GM12878 (cell line): ENCODE results near the gene KIRREL3. TPM values are rescaled to one million over a fixed set of nuclear protein-coding genes. Genes with fewer than 3 reads are reported as not detected.

Experiments used
- ATAC-seq: fragments of 200-7000 bp; cut with Tn5 transposase; 3 replicates; pipeline ENCODE4 v1.9.1; 2020; ENCODE audit warnings: mild to moderate bottlenecking, moderate library complexity
- BruUV-seq: library from RNA; stranded (reverse); fragments of 400-500 nt; replicated peaks from 2 replicates; lab custom pipeline; 2021; lab: Mats Ljungman, UMichigan
- CTCF ChIA-PET: fragments of 300-600 bp; sonication (Branson Sonifier 250); formaldehyde crosslinking; extraction: SDS; loops from one replicate; lab custom pipeline; 2021; ENCODE audit warnings: inconsistent platforms; lab: Yijun Ruan, JAX
- POLR2A ChIA-PET: fragments of 350-600 bp; formaldehyde crosslinking; extraction: SDS; loops from one replicate; lab custom pipeline; 2021; ENCODE audit warnings: inconsistent platforms; lab: Charles Lee
- RAD21 ChIA-PET: fragments of 300-600 bp; sonication (Branson Sonifier 250); formaldehyde crosslinking; loops from one replicate; lab custom pipeline; 2023; ENCODE audit warnings: antibody characterized with exemption; ENCODE audit not compliant: unreplicated experiment; lab: Charles Lee
- SMC1A ChIA-PET: fragments of 300-600 bp; sonication (Branson Sonifier 250); formaldehyde crosslinking; loops from one replicate; lab custom pipeline; 2023; ENCODE audit not compliant: unreplicated experiment, uncharacterized antibody; lab: Charles Lee
- DNase-seq: peaks from one replicate; pipeline ENCODE4 v3.0.0-alpha.2; 2011; ENCODE audit warnings: low read depth, low spot score
- FAIRE-seq: peaks from 3 replicates; lab custom pipeline; 2011; peaks lifted over from hg19 to GRCh38; lab: Jason Lieb, UNC
- H2AFZ ChIP-seq: 2 replicates; pipeline ENCODE4 v1.6.0; 2011; ENCODE audit warnings: low read depth, low read length, control low read depth; ENCODE audit not compliant: control insufficient read depth
- H3K27ac ChIP-seq: 2 replicates; pipeline ENCODE4 v1.5.1; 2011; ENCODE audit warnings: control low read depth; ENCODE audit not compliant: control insufficient read depth, insufficient read depth
- H3K27me3 ChIP-seq, 2 experiments: replicated peaks in 1 of 2; 2 replicates each; pipeline versions ENCODE4 v1.6.0 to v1.6.1; 2011; ENCODE audit warnings: low read length in 1 of 2; ENCODE audit not compliant: control insufficient read depth in 2 of 2, insufficient read depth in 2 of 2
- H3K36me3 ChIP-seq, 2 experiments: 2 replicates each; pipeline ENCODE4 v1.5.1; 2011; ENCODE audit warnings: low read length in 1 of 2; ENCODE audit not compliant: control insufficient read depth in 2 of 2, insufficient read depth in 2 of 2
- H3K4me1 ChIP-seq: 2 replicates; pipeline ENCODE4 v1.6.1; 2011; ENCODE audit warnings: mild to moderate bottlenecking, low read length, moderate library complexity, mixed read lengths; ENCODE audit not compliant: control insufficient read depth, insufficient read depth
- H3K4me2 ChIP-seq: 2 replicates; pipeline ENCODE4 v1.6.0; 2011; ENCODE audit warnings: control low read depth; ENCODE audit not compliant: control insufficient read depth, insufficient read depth
- H3K4me3 ChIP-seq: fragments of 200-600 bp; sonication (generic); 2 replicates; pipeline ENCODE4 v1.5.1; 2016
- H3K79me2 ChIP-seq: 2 replicates; pipeline ENCODE4 v1.6.0; 2011; ENCODE audit warnings: low read length; ENCODE audit not compliant: control insufficient read depth, insufficient read depth
- H3K9ac ChIP-seq: 2 replicates; pipeline ENCODE4 v1.8.0; 2011; ENCODE audit warnings: low read length, control low read depth, mixed read lengths; ENCODE audit not compliant: control insufficient read depth, insufficient read depth
- H3K9me3 ChIP-seq: replicated peaks from 3 replicates; pipeline ENCODE4 v1.5.1; 2011; ENCODE audit warnings: mild to moderate bottlenecking, low read length; ENCODE audit not compliant: control insufficient read depth, insufficient read depth
- H4K20me1 ChIP-seq: 2 replicates; pipeline ENCODE4 v1.6.0; 2011; ENCODE audit not compliant: control insufficient read depth, insufficient read depth
- BHLHE40 ChIP-seq, 2 experiments: fragments of 450-650 bp in 1 of 2; IDR thresholded peaks; 2 replicates each; pipeline ENCODE4 v1.6.1; 2011 to 2017; ENCODE audit warnings: low read depth in 2 of 2, borderline replicate concordance in 1 of 2, improper control_type of control experiment in 1 of 2, low read length in 1 of 2, mild to moderate bottlenecking in 1 of 2
- BRCA1 ChIP-seq: IDR thresholded peaks from 2 replicates; pipeline ENCODE4 v1.6.1; 2011; ENCODE audit warnings: low read depth, low read length, improper control_type of control experiment
- CHD1 ChIP-seq: IDR thresholded peaks from 2 replicates; pipeline ENCODE4 v1.6.1; 2012; ENCODE audit warnings: low read depth, low read length, improper control_type of control experiment
- CREM ChIP-seq: IDR thresholded peaks from 2 replicates; pipeline ENCODE4 v1.6.1; 2014; ENCODE audit warnings: antibody characterized with exemption, low read depth
- EED ChIP-seq: sonication (generic); IDR thresholded peaks from 2 replicates; pipeline ENCODE4 v1.6.1; 2016; ENCODE audit warnings: antibody characterized with exemption, low read depth
- GATAD2B ChIP-seq: fragments of 450-650 bp; conservative IDR thresholded peaks from 2 replicates; pipeline ENCODE4 v1.6.1; 2017; ENCODE audit warnings: low read depth, mild to moderate bottlenecking, moderate library complexity
- HDGF ChIP-seq: fragments of 450-650 bp; IDR thresholded peaks from 2 replicates; pipeline ENCODE4 v1.6.1; 2016; ENCODE audit warnings: antibody characterized with exemption
- KLF5 ChIP-seq: fragments of 450-650 bp; IDR thresholded peaks from 2 replicates; pipeline ENCODE4 v1.6.1; 2014; ENCODE audit warnings: mild to moderate bottlenecking; ENCODE audit not compliant: partially characterized antibody
- NFYB ChIP-seq: IDR thresholded peaks from 2 replicates; pipeline ENCODE4 v1.6.1; 2011; ENCODE audit warnings: low read depth, mild to moderate bottlenecking, low read length, improper control_type of control experiment, moderate library complexity; ENCODE audit not compliant: insufficient read depth
- POLR2A ChIP-seq: IDR thresholded peaks from 2 replicates; pipeline ENCODE4 v1.6.1; 2011; ENCODE audit warnings: low read depth, mild to moderate bottlenecking, low read length
- RAD21 ChIP-seq: IDR thresholded peaks from 2 replicates; pipeline ENCODE4 v1.6.1; 2011; ENCODE audit warnings: mild to moderate bottlenecking, low read depth, low read length, moderate library complexity; ENCODE audit not compliant: insufficient read depth
- RAD51 ChIP-seq: fragments of 450-650 bp; IDR thresholded peaks from 2 replicates; pipeline ENCODE4 v1.6.1; 2016; ENCODE audit warnings: moderate library complexity, mild to moderate bottlenecking, inconsistent platforms
- RUNX3 ChIP-seq: IDR thresholded peaks from 2 replicates; pipeline ENCODE4 v1.6.1; 2012; ENCODE audit warnings: low read length, inconsistent platforms
- SUZ12 ChIP-seq: fragments of 200-600 bp; sonication (generic); IDR thresholded peaks from one replicate; pipeline ENCODE4 v1.6.1; 2018; ENCODE audit warnings: antibody characterized with exemption, mild to moderate bottlenecking; ENCODE audit not compliant: unreplicated experiment
- TBL1XR1 ChIP-seq: IDR thresholded peaks from 2 replicates; pipeline ENCODE4 v1.6.1; 2012; ENCODE audit warnings: low read depth, low read length, improper control_type of control experiment
- YBX1 ChIP-seq: fragments of 450-650 bp; IDR thresholded peaks from 2 replicates; pipeline ENCODE4 v1.6.1; 2016; ENCODE audit warnings: antibody characterized with exemption
- WGBS: methylation state at CpG from one replicate; pipeline ENCODE4 v1.1.6; 2016; ENCODE audit warnings: low lambda C conversion rate; ENCODE audit not compliant: insufficient replicate concordance, insufficient coverage; ENCODE audit errors: missing lambda C conversion rate; 5-methylcytosine and 5-hydroxymethylcytosine counted together
- in situ Hi-C: fragments of 300-500 bp; cut with MboI; formaldehyde crosslinking; loops from 9 replicates; pipeline ENCODE4 v1.14.3; 2018; ENCODE audit warnings: mixed read lengths
- intact Hi-C: fragments of 100-400 bp; cut with micrococcal nuclease; formaldehyde crosslinking; loops from one replicate; pipeline ENCODE4 v1.14.2; 2022; ENCODE audit not compliant: unreplicated experiment
- polyA plus RNA-seq, 11 experiments: library from polyadenylated mRNA; depleted of rRNA in 4 of 11; unstranded in 6 of 11; stranded (reverse) in 5 of 11; fragments of >200 nt; fragmentation: Nextera tagmentation in 4 of 11; fragmentation: Illumina TruSeq in 1 of 11; extraction: Ambion mirVana in 4 of 11; extraction: Trizol in 1 of 11; gene quantifications; 1 replicate in 1 of 11; 2 replicates in 10 of 11; pipeline versions ENCODE4 v1.2.1 to v1.2.3, GENCODE V29; 2011 to 2016; ENCODE audit warnings: inconsistent platforms in 2 of 11, missing spikeins in 2 of 11, low read depth in 1 of 11
- total RNA-seq, 4 experiments: library from RNA; depleted of rRNA in 3 of 4; stranded (reverse); fragments of >200 nt in 3 of 4; fragmentation: Illumina TruSeq in 1 of 4; extraction: Trizol in 1 of 4; gene quantifications; 2 replicates each; pipeline versions ENCODE4 v1.2.1 to v1.2.3, GENCODE V29; 2013 to 2021
- TF ChIP-seq, protein P1 (sequence below): fragments of 450-650 bp; IDR thresholded peaks from 2 replicates; pipeline ENCODE4 v1.6.1; 2018; ENCODE audit warnings: borderline replicate concordance, mild to moderate bottlenecking; ENCODE audit not compliant: partially characterized antibody
- TF ChIP-seq, protein P2 (sequence below): IDR thresholded peaks from 2 replicates; pipeline ENCODE4 v1.6.1; 2011; ENCODE audit warnings: borderline replicate concordance, low read depth, mild to moderate bottlenecking, moderate library complexity, mixed read lengths, low read length; ENCODE audit not compliant: insufficient read depth; ENCODE audit errors: extremely low read length
- TF ChIP-seq, protein P3 (sequence below), 3 experiments: IDR thresholded peaks in 2 of 3; conservative IDR thresholded peaks in 1 of 3; 2 replicates each; pipeline ENCODE4 v1.5.1; 2011; ENCODE audit warnings: low read depth in 3 of 3, low read length in 3 of 3, mild to moderate bottlenecking in 3 of 3, control low read depth in 2 of 3, moderate library complexity in 2 of 3, inconsistent platforms in 1 of 3, mixed read lengths in 1 of 3; ENCODE audit not compliant: control insufficient read depth in 2 of 3, insufficient read depth in 1 of 3; ENCODE audit errors: extremely low read depth in 1 of 3
- TF ChIP-seq, protein P4 (sequence below): IDR thresholded peaks from 2 replicates; pipeline ENCODE4 v1.6.1; 2012; ENCODE audit warnings: low read depth, low read length, improper control_type of control experiment

The KIRREL3 gene
- total and polyA plus RNA-seq, 10 of the 15 experiments (the other 5 are each of a cell fraction or from before 2014, with no cell fraction given): under 0.01 TPM; not detected in 9

DNA sequence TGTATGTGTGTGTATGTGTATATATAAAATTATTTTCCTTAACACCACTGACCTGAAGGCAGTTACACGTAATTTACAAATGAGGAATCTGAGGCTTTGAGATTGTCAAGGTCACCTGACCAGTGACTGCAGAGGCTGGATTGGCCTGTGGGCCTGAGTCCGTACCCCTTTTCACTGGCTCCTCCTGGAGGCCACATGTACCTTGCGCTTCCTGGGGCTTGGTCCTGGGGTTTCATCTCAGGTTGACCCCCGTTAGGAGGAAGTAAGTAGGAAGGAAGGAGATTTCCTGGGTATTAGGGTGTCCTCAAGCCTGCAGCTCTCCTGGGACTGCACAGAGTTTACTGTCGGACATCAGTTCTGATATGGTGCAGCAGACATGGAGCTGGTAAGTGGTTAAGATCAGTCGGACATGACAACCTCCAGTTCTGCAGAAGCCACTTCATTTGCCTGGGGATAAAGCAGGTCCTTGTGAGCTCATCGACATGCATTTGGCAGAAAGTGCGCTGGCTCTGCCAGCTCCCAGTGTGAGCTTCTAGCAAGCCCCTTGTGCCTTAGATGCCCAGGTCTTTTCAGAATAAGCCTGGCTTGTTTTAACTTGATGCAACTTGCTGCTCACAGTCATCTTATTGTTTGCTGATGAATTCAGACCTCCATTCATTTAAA lies 608.5 kb downstream of the KIRREL3 start:
- Histone ChIP-seq H3K36me3 (no peaks in the 10 kb centered on the region), H3K4me1 (peaks cover 9% of the 10 kb centered on the region), H3K27me3 (no peaks in the 10 kb centered on the region), H4K20me1 (no peaks in the 10 kb centered on the region), H2AFZ (peak overlapping the region; percentile 20), H3K4me2 (peak overlapping the region; percentile 47), H3K27ac (no peak overlapping the region), H3K9me3 (no peaks in the 10 kb centered on the region), H3K9ac (no peak overlapping the region), H3K4me3 (no peak overlapping the region), H3K79me2 (no peaks in the 10 kb centered on the region)
- intact Hi-C loops: no loop called here
- in situ Hi-C loops: no loop called here
- CTCF ChIA-PET: interaction anchor here (0.6 to 1.1 kb wide), 3 partner anchors 42 to 88 kb away, joined by 3 read pairs; no protein-coding TSS in a partner anchor
- 10% methylated on average over 8 of the region's 8 CpGs for WGBS
- RAD21 ChIA-PET: no interaction called here
- POLR2A ChIA-PET: no interaction called here
- BruUV-seq: no TSS peak
- DNase-seq (peak; percentile 35), ATAC-seq (peak; percentile 75), FAIRE-seq (peak; percentile 88)
- no peak for TF ChIP-seq POLR2A
- TF ChIP-seq GATAD2B: no peak
- no peak for TF ChIP-seq BRCA1
- no peak for TF ChIP-seq KLF5
- no peak for TF ChIP-seq HDGF
- TF ChIP-seq TBL1XR1: no peak
- TF ChIP-seq RAD51: peak; percentile 40; the same call in 1 of the 2 replicates
- TF ChIP-seq CREM: no peak
- TF ChIP-seq, protein P1, sequence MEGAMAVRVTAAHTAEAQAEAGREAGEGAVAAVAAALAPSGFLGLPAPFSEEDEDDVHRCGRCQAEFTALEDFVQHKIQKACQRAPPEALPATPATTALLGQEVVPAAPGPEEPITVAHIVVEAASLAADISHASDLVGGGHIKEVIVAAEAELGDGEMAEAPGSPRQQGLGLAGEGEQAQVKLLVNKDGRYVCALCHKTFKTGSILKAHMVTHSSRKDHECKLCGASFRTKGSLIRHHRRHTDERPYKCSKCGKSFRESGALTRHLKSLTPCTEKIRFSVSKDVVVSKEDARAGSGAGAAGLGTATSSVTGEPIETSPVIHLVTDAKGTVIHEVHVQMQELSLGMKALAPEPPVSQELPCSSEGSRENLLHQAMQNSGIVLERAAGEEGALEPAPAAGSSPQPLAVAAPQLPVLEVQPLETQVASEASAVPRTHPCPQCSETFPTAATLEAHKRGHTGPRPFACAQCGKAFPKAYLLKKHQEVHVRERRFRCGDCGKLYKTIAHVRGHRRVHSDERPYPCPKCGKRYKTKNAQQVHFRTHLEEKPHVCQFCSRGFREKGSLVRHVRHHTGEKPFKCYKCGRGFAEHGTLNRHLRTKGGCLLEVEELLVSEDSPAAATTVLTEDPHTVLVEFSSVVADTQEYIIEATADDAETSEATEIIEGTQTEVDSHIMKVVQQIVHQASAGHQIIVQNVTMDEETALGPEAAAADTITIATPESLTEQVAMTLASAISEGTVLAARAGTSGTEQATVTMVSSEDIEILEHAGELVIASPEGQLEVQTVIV: no peak
- TF ChIP-seq, protein P2, sequence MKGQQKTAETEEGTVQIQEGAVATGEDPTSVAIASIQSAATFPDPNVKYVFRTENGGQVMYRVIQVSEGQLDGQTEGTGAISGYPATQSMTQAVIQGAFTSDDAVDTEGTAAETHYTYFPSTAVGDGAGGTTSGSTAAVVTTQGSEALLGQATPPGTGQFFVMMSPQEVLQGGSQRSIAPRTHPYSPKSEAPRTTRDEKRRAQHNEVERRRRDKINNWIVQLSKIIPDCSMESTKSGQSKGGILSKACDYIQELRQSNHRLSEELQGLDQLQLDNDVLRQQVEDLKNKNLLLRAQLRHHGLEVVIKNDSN: peak; percentile 9
- TF ChIP-seq, protein P3, sequence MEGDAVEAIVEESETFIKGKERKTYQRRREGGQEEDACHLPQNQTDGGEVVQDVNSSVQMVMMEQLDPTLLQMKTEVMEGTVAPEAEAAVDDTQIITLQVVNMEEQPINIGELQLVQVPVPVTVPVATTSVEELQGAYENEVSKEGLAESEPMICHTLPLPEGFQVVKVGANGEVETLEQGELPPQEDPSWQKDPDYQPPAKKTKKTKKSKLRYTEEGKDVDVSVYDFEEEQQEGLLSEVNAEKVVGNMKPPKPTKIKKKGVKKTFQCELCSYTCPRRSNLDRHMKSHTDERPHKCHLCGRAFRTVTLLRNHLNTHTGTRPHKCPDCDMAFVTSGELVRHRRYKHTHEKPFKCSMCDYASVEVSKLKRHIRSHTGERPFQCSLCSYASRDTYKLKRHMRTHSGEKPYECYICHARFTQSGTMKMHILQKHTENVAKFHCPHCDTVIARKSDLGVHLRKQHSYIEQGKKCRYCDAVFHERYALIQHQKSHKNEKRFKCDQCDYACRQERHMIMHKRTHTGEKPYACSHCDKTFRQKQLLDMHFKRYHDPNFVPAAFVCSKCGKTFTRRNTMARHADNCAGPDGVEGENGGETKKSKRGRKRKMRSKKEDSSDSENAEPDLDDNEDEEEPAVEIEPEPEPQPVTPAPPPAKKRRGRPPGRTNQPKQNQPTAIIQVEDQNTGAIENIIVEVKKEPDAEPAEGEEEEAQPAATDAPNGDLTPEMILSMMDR (IDR thresholded peaks at IDR 0.05 in 2 of 3, conservative IDR thresholded peaks at IDR 0.05 in 1 of 3; ENCODE audit: control insufficient read depth in 2 of 3, extremely low read depth in 1 of 3, insufficient read depth in 1 of 3, low read depth in 3 of 3, low read length in 3 of 3): peak in 2 of 3 experiments; percentile 22 to 29; a peak in 4 of 6 replicates
- TF ChIP-seq RAD21: peak; percentile 29; the same call in 1 of the 2 replicates
- no peak for TF ChIP-seq SUZ12
- no peak for TF ChIP-seq NFYB
- TF ChIP-seq, protein P4, sequence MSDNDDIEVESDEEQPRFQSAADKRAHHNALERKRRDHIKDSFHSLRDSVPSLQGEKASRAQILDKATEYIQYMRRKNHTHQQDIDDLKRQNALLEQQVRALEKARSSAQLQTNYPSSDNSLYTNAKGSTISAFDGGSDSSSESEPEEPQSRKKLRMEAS: no peak
- TF ChIP-seq RUNX3: 0 out of 2 replicates have a peak, but pooled peaks have one; percentile 10
- TF ChIP-seq BHLHE40 (IDR thresholded peaks at IDR 0.05; ENCODE audit: borderline replicate concordance in 1 of 2, low read depth in 2 of 2, low read length in 1 of 2): no peak
- no peak for TF ChIP-seq YBX1
- no peak for TF ChIP-seq CHD1
- no peak for TF ChIP-seq EED
- SMC1A ChIA-PET: interaction anchor here (0.7 to 1.1 kb wide), 2 partner anchors 80 to 82 kb away, joined by 3 to 4 read pairs; no protein-coding TSS in a partner anchor
